ENCODE data around the gene ATP7B.

- no peak for TF ChIP-seq CTCF (conservative IDR thresholded peaks at IDR 0.05; ENCODE audit: low read depth, low read length)
- no peak for TF ChIP-seq EZH2phosphoT487 (IDR thresholded peaks at IDR 0.05; ENCODE audit: borderline replicate concordance, low read length)
These were observed 13.2 kb upstream of the ATP7B start, which contains the start of gene UTP14C for GRCh38 chr13:52024481-52024880.

All from PC-3 (cell line).